Kidney epithelial cell (primary cell): ENCODE measurements around the gene COL27A1. TPM values are rescaled to one million over a fixed set of nuclear protein-coding genes. Genes with fewer than 3 reads are reported as not detected.

Experiments
- DNase-seq: peaks from one replicate; pipeline ENCODE4 v3.0.0-alpha.2; 2010; ENCODE audit warnings: low read depth
- H3K27me3 ChIP-seq: 2 replicates; pipeline ENCODE4 v1.6.0; 2011; ENCODE audit warnings: low read length; ENCODE audit not compliant: control insufficient read depth, insufficient read depth
- H3K36me3 ChIP-seq: 2 replicates; pipeline ENCODE4 v1.5.1; 2011; ENCODE audit warnings: low read length; ENCODE audit not compliant: control insufficient read depth, insufficient read depth
- H3K4me3 ChIP-seq: 2 replicates; pipeline ENCODE4 v1.5.1; 2011; ENCODE audit warnings: low read depth, mild to moderate bottlenecking, control low read depth, low read length
- total RNA-seq: library from RNA; depleted of rRNA; stranded (reverse); fragments of >200 nt; gene quantifications from 2 replicates; pipeline ENCODE4 v1.2.3, GENCODE V29; 2015
- TF ChIP-seq, protein P1 (sequence below): IDR thresholded peaks from 2 replicates; pipeline ENCODE4 v1.5.1; 2011; ENCODE audit warnings: mild to moderate bottlenecking, moderate library complexity, low read length, control low read depth, inconsistent platforms; ENCODE audit not compliant: insufficient read depth, poor library complexity, severe bottlenecking

COL27A1 gene
- total RNA-seq, 1 donor from 2014 or later, result 8.4 TPM

DNA sequence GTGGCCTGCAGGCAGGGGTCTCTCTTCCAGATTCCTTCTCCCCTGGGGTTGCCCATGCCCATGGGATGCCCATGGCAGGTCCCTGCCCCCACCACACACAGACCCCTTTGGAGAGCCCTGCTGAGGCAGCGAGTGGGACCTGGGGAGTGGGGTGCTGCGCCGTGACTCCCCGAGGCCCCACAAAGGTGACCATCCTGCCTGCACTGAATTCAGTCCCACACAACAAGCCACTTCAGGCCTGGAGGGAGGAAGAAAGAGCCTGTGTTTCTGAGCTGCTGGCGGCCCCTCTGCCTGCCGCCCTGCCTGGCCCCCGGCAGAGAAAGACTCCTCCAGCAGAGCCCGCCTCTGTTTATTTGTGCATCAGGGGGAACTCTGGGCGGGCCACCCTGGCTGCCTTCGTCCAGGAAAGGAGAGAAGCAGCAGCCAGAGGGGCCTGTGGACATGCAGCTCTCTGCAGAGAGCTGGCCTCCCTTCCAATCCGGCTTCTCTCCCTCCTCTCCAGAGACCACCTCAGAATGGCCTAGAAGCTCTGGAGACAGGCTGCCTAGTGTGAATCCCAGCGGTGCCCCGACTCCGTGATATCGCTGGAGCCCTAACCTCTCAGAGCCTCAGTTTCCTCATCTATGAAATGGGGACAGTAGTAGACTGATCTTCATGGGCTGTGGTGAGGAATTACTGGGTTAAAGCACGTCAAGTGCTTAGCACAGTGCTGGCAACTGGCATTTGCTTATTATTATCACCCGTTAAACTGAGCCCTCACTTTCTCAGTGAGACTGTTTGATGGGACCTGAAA is 72.9 kb downstream of the COL27A1 start:
- TF ChIP-seq, protein P1, sequence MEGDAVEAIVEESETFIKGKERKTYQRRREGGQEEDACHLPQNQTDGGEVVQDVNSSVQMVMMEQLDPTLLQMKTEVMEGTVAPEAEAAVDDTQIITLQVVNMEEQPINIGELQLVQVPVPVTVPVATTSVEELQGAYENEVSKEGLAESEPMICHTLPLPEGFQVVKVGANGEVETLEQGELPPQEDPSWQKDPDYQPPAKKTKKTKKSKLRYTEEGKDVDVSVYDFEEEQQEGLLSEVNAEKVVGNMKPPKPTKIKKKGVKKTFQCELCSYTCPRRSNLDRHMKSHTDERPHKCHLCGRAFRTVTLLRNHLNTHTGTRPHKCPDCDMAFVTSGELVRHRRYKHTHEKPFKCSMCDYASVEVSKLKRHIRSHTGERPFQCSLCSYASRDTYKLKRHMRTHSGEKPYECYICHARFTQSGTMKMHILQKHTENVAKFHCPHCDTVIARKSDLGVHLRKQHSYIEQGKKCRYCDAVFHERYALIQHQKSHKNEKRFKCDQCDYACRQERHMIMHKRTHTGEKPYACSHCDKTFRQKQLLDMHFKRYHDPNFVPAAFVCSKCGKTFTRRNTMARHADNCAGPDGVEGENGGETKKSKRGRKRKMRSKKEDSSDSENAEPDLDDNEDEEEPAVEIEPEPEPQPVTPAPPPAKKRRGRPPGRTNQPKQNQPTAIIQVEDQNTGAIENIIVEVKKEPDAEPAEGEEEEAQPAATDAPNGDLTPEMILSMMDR, result no peak
- Histone ChIP-seq H3K4me3 (no peak overlapping the region), H3K27me3 (no peaks in the 10 kb centered on the region), H3K36me3 (no peaks in the 10 kb centered on the region)
- no peak for DNase-seq

DNA sequence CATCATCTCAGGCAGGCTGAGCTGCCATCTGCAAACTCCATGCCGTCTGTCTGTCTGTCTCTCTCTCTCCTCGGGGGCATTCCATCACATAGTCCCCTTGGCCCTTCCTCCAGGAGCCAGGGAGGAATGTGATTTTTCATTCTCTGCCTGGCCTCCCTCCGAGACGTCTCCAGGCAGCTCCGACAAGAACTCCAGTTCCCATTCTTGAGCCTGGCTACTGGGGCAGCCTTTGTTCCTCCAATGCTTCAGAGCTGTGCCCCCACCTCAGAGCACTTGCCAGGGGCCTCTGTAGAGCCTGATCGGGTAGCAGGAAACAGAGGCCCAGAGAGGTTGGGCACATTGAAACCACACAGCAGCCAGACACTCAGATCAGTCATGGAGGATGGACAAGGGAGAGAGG is 74.0 kb downstream of the COL27A1 start:
- TF ChIP-seq, protein P1, result no peak
- Histone ChIP-seq H3K36me3 (no peaks in the 10 kb centered on the region), H3K27me3 (no peaks in the 10 kb centered on the region), H3K4me3 (no peak overlapping the region)
- DNase-seq, result no peak

DNA sequence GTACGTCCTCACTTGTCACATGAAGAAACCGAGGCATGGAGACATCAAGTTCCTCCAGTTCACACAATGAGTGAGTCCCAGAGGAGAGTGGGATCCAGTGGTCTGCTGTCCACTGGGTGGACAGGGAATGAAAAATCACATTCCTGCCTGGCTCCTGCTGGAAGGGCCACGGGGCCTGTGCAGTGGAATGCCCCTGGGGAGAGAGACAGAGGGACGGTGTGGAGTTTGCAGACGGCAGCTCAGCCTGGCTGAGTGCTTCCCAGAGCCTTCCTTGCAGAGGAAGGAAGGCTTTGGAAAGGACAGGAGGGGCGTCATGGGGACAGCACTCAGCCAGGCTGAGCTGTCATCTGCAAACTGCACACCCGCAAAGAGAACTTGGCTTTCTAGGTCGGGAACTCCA is 74.7 kb downstream of the COL27A1 start:
- no peak overlapping the region for H3K4me3 ChIP-seq
- no peaks in the 10 kb centered on the region for H3K36me3 ChIP-seq
- TF ChIP-seq, protein P1, result no peak
- DNase-seq, result no peak
- no peaks in the 10 kb centered on the region for H3K27me3 ChIP-seq

DNA sequence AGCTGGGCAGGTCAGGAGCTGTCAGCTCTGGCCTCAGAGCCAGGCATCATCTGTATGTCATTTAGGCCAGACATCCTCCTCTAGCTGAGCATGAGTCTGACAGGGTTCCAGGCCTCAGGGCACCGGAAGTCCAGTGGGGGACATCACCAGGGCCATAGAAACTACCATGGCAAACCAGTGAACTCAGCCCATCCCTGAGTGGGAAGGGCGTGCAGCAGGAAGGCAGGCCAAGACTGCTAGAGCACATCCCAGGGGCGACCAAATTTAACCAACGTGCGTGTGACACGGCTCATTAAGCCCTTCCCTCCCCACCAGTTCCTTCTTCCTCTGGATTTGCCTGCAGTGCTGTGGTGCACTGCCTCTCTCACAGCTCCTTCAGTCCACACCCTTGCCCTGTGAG is 75.9 kb downstream of the COL27A1 start:
- Histone ChIP-seq H3K4me3 (no peak overlapping the region), H3K27me3 (no peaks in the 10 kb centered on the region), H3K36me3 (no peaks in the 10 kb centered on the region)
- TF ChIP-seq, protein P1, result no peak
- no peak for DNase-seq

DNA sequence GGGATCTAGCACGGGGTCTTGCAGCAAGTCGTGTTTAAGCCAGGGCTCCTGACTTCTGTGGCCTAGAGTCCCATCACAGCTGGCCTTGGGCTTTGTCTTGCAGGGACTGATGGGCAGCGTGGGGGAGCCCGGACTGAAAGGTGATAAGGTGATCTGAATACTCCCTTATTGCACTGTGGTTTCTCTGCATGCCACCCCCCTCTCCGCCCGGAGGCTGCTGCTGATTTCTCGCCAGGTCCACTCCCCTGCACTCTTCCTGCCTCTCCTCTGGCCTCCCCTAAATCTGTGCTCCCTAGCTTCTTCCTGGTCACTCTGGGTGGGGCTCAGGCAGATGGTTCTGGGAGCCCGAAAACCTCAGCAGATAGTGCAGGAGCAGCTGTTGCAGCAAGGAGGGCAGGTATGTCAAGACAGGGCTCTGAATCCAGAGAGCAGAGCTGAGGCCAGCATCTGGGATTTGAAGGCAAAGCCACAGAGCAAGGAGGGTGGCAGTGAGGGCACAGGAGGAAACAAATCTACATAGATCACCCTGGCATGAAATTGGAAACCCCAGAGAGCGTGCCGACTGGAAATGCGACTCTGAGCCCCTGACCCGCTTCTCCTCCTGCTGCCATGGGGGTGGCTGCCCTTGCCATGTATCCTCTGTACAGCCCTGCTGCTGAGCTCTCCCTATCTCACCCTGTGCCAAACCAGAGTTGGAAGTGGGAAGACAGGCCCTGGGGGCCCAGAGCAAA is 76.5 kb downstream of the COL27A1 start:
- H3K4me3 ChIP-seq, result no peak overlapping the region
- H3K36me3 ChIP-seq, result no peaks in the 10 kb centered on the region
- H3K27me3 ChIP-seq, result no peaks in the 10 kb centered on the region
- no peak for DNase-seq
- TF ChIP-seq, protein P1, result no peak
